ENCODE data around the gene SYNM.

Gene SYNM

GRCh38 chr15:99090938-99091337 lies 13.9 kb upstream of the SYNM start:
- Histone ChIP-seq H3K4me3 (ENCODE audit: low read length) (no peak overlapping the region), H2AFZ (ENCODE audit: low read length) (no peak overlapping the region), H3K9ac (ENCODE audit: low read length) (no peak overlapping the region), H3K79me2 (ENCODE audit: low read length) (no peaks in the 10 kb centered on the region), H3K27me3 (replicated peaks; ENCODE audit: insufficient read depth, low read length) (no peaks in the 10 kb centered on the region), H3K9me2 (replicated peaks; ENCODE audit: insufficient read depth, low read length) (no peaks in the 10 kb centered on the region), H4K20me1 (ENCODE audit: insufficient read depth, low read length) (no peaks in the 10 kb centered on the region), H3K36me3 (replicated peaks; ENCODE audit: insufficient read depth, low read length) (no peaks in the 10 kb centered on the region), H3F3A (ENCODE audit: insufficient read depth, low read length) (peaks cover 5% of the 10 kb centered on the region), H3K27ac (ENCODE audit: low read length) (peak overlapping the region; percentile 74; the same call in 1 of the 2 replicates), H3K9me3 (replicated peaks; ENCODE audit: insufficient read depth, low read length) (no peaks in the 10 kb centered on the region), H3K4me2 (ENCODE audit: low read depth, low read length) (peak overlapping the region; percentile 61; the same call in 1 of the 2 replicates), H3K4me1 (ENCODE audit: low read length) (peaks cover 12% of the 10 kb centered on the region)
- DNase-seq, result no peak
- no peak for TF ChIP-seq EZH2 (optimal IDR thresholded peaks at IDR 0.05; ENCODE audit: low read depth, low read length)
- TF ChIP-seq CTCF (IDR thresholded peaks at IDR 0.05; ENCODE audit: low read length), result no peak
- no peak for TF ChIP-seq EZH2phosphoT487 (IDR thresholded peaks at IDR 0.05; ENCODE audit: low read length)

- no peaks in the 10 kb centered on the region for H3K9me2 ChIP-seq (replicated peaks; ENCODE audit: insufficient read depth, low read length)
- H3K79me2 ChIP-seq (ENCODE audit: low read length), result no peaks in the 10 kb centered on the region
- H3K36me3 ChIP-seq (replicated peaks; ENCODE audit: insufficient read depth, low read length), result no peaks in the 10 kb centered on the region
- H4K20me1 ChIP-seq (ENCODE audit: insufficient read depth, low read length), result no peaks in the 10 kb centered on the region
- no peak overlapping the region for H2AFZ ChIP-seq (ENCODE audit: low read length)
- no peak overlapping the region for H3K4me2 ChIP-seq (ENCODE audit: low read depth, low read length)
- no peak overlapping the region for H3K27ac ChIP-seq (ENCODE audit: low read length)
- no peaks in the 10 kb centered on the region for H3K9me3 ChIP-seq (replicated peaks; ENCODE audit: insufficient read depth, low read length)
- H3K9ac ChIP-seq (ENCODE audit: low read length), result no peak overlapping the region
- TF ChIP-seq EZH2phosphoT487 (IDR thresholded peaks at IDR 0.05; ENCODE audit: low read length), result no peak
- TF ChIP-seq EZH2 (optimal IDR thresholded peaks at IDR 0.05; ENCODE audit: low read depth, low read length), result no peak
- TF ChIP-seq CTCF (IDR thresholded peaks at IDR 0.05; ENCODE audit: low read length), result no peak
- peaks cover 5% of the 10 kb centered on the region for H3F3A ChIP-seq (ENCODE audit: insufficient read depth, low read length)
- H3K27me3 ChIP-seq (replicated peaks; ENCODE audit: insufficient read depth, low read length), result no peaks in the 10 kb centered on the region
- DNase-seq, result no peak
- peaks cover 13% of the 10 kb centered on the region for H3K4me1 ChIP-seq (ENCODE audit: low read length)
- no peak overlapping the region for H3K4me3 ChIP-seq (ENCODE audit: low read length)
These were observed 12.2 kb upstream of the SYNM start for GRCh38 chr15:99092554-99093172.

- Histone ChIP-seq H3K9me2 (replicated peaks; ENCODE audit: insufficient read depth, low read length) (no peaks in the 10 kb centered on the region), H3K27ac (ENCODE audit: low read length) (no peak overlapping the region), H3K4me3 (ENCODE audit: low read length) (no peak overlapping the region), H2AFZ (ENCODE audit: low read length) (no peak overlapping the region), H3K9ac (ENCODE audit: low read length) (no peak overlapping the region), H4K20me1 (ENCODE audit: insufficient read depth, low read length) (no peaks in the 10 kb centered on the region), H3F3A (ENCODE audit: insufficient read depth, low read length) (no peaks in the 10 kb centered on the region), H3K4me1 (ENCODE audit: low read length) (peaks cover 11% of the 10 kb centered on the region), H3K9me3 (replicated peaks; ENCODE audit: insufficient read depth, low read length) (no peaks in the 10 kb centered on the region), H3K27me3 (replicated peaks; ENCODE audit: insufficient read depth, low read length) (peaks cover 7% of the 10 kb centered on the region; the same call in 1 of the 2 replicates), H3K79me2 (ENCODE audit: low read length) (no peaks in the 10 kb centered on the region), H3K36me3 (replicated peaks; ENCODE audit: insufficient read depth, low read length) (no peaks in the 10 kb centered on the region), H3K4me2 (ENCODE audit: low read depth, low read length) (no peak overlapping the region)
- no peak for DNase-seq
- TF ChIP-seq CTCF (IDR thresholded peaks at IDR 0.05; ENCODE audit: low read length), result no peak
- no peak for TF ChIP-seq EZH2phosphoT487 (IDR thresholded peaks at IDR 0.05; ENCODE audit: low read length)
- no peak for TF ChIP-seq EZH2 (optimal IDR thresholded peaks at IDR 0.05; ENCODE audit: low read depth, low read length)
These were observed 9.3 kb upstream of the SYNM start for GRCh38 chr15:99095626-99096025.
